Ectodermal cell (in vitro differentiated cells): ENCODE measurements around the gene ARSG.

Source experiments
- H3K27ac ChIP-seq: 2 replicates; pipeline ENCODE4 v1.7.0; 2013; ENCODE audit warnings: mild to moderate bottlenecking, low read depth, low read length; ENCODE audit not compliant: insufficient read depth, poor library complexity, severe bottlenecking
- H3K27me3 ChIP-seq: 2 replicates; pipeline ENCODE4 v1.7.0; 2013; ENCODE audit warnings: mild to moderate bottlenecking, low read length; ENCODE audit not compliant: insufficient read depth, control insufficient read depth, poor library complexity, severe bottlenecking
- H3K36me3 ChIP-seq: one replicate; pipeline ENCODE4 v1.7.0; 2013; ENCODE audit warnings: low read length; ENCODE audit not compliant: control insufficient read depth, insufficient read depth
- H3K4me1 ChIP-seq: one replicate; pipeline ENCODE4 v1.7.0; 2013; ENCODE audit warnings: low read length; ENCODE audit not compliant: control insufficient read depth, insufficient read depth
- H3K4me3 ChIP-seq: 2 replicates; pipeline ENCODE4 v1.7.0; 2013; ENCODE audit warnings: low read depth, low read length, control low read depth; ENCODE audit not compliant: insufficient read depth
- H3K9me3 ChIP-seq: 2 replicates; pipeline ENCODE4 v1.7.0; 2013; ENCODE audit warnings: mild to moderate bottlenecking, low read length, moderate library complexity; ENCODE audit not compliant: control insufficient read depth
- WGBS, 2 experiments: methylation state at CpG; one replicate each; pipeline ENCODE4 v1.1.7; 2013; ENCODE audit warnings: missing lambda C conversion rate in 2 of 2; 5-methylcytosine and 5-hydroxymethylcytosine counted together

The ARSG gene

GRCh38 chr17:68390888-68391545, 99.7 kb downstream of the ARSG start:
- Histone ChIP-seq H3K27ac (no peak overlapping the region), H3K4me3 (no peak overlapping the region), H3K9me3 (no peaks in the 10 kb centered on the region), H3K27me3 (no peaks in the 10 kb centered on the region), H3K36me3 (no peaks in the 10 kb centered on the region), H3K4me1 (no peaks in the 10 kb centered on the region)
- 88% methylated on average over 11 of the region's 11 CpGs for WGBS, 2 experiments

GRCh38 chr17:68391561-68392268, 100.4 kb downstream of the ARSG start:
- H3K4me3 ChIP-seq: no peak overlapping the region
- H3K9me3 ChIP-seq: no peaks in the 10 kb centered on the region
- H3K36me3 ChIP-seq: no peaks in the 10 kb centered on the region
- H3K27ac ChIP-seq: no peak overlapping the region
- 95 to 96% methylated on average over 16 of the region's 16 CpGs for WGBS, 2 experiments
- no peaks in the 10 kb centered on the region for H3K27me3 ChIP-seq
- H3K4me1 ChIP-seq: no peaks in the 10 kb centered on the region

- H3K9me3 ChIP-seq: no peaks in the 10 kb centered on the region
- H3K27ac ChIP-seq: no peak overlapping the region
- no peaks in the 10 kb centered on the region for H3K36me3 ChIP-seq
- no peaks in the 10 kb centered on the region for H3K27me3 ChIP-seq
- peaks cover 12% of the 10 kb centered on the region for H3K4me1 ChIP-seq
- 87 to 88% methylated on average over 12 of the region's 12 CpGs for WGBS, 2 experiments
- no peak overlapping the region for H3K4me3 ChIP-seq
These were observed 103.5 kb downstream of the ARSG start for GRCh38 chr17:68394608-68395331.

- 91 to 92% methylated on average over 10 of the region's 10 CpGs for WGBS, 2 experiments
These were observed 105.2 kb downstream of the ARSG start for GRCh38 chr17:68396226-68397107.

GRCh38 chr17:68397108-68397536, 105.8 kb downstream of the ARSG start:
- no peaks in the 10 kb centered on the region for H3K36me3 ChIP-seq
- no peaks in the 10 kb centered on the region for H3K27me3 ChIP-seq
- no peaks in the 10 kb centered on the region for H3K9me3 ChIP-seq
- WGBS, 2 experiments: 94 to 95% methylated on average over 7 of the region's 7 CpGs
- H3K4me1 ChIP-seq: peaks cover 12% of the 10 kb centered on the region
- H3K4me3 ChIP-seq: no peak overlapping the region
- no peak overlapping the region for H3K27ac ChIP-seq

More at GRCh38 chr17:68396226-68397107, 105.2 kb downstream of the ARSG start:
- H3K4me3 ChIP-seq: no peak overlapping the region
- no peak overlapping the region for H3K27ac ChIP-seq
- H3K27me3 ChIP-seq: no peaks in the 10 kb centered on the region
- H3K9me3 ChIP-seq: no peaks in the 10 kb centered on the region
- H3K4me1 ChIP-seq: peaks cover 12% of the 10 kb centered on the region
- no peaks in the 10 kb centered on the region for H3K36me3 ChIP-seq

GRCh38 chr17:68398691-68399637, 107.7 kb downstream of the ARSG start:
- no peaks in the 10 kb centered on the region for H3K27me3 ChIP-seq
- H3K27ac ChIP-seq: no peak overlapping the region
- H3K4me1 ChIP-seq: peaks cover 12% of the 10 kb centered on the region
- no peak overlapping the region for H3K4me3 ChIP-seq
- WGBS, 2 experiments: 27 to 30% methylated on average over 11 of the region's 11 CpGs
- H3K9me3 ChIP-seq: no peaks in the 10 kb centered on the region
- no peaks in the 10 kb centered on the region for H3K36me3 ChIP-seq

GRCh38 chr17:68399638-68400403, 108.5 kb downstream of the ARSG start:
- Histone ChIP-seq H3K4me1 (peaks cover 12% of the 10 kb centered on the region), H3K4me3 (no peak overlapping the region), H3K27me3 (no peaks in the 10 kb centered on the region), H3K36me3 (no peaks in the 10 kb centered on the region), H3K9me3 (no peaks in the 10 kb centered on the region), H3K27ac (no peak overlapping the region)
- 87% methylated on average over 19 of the region's 19 CpGs for WGBS, 2 experiments

GRCh38 chr17:68400404-68400735, 109.1 kb downstream of the ARSG start:
- 96 to 97% methylated on average over 4 of the region's 4 CpGs for WGBS, 2 experiments
- no peak overlapping the region for H3K27ac ChIP-seq
- H3K27me3 ChIP-seq: no peaks in the 10 kb centered on the region
- peaks cover 12% of the 10 kb centered on the region for H3K4me1 ChIP-seq
- no peaks in the 10 kb centered on the region for H3K9me3 ChIP-seq
- H3K4me3 ChIP-seq: no peak overlapping the region
- no peaks in the 10 kb centered on the region for H3K36me3 ChIP-seq
